Activated T-helper 17 cell treated with anti-CD3 and anti-CD28 coated beads, Interleukin-2, amount 50 U/mL, for 72 hours (primary cell): Measurements from ENCODE around the gene B3GAT3. TPM values are rescaled to one million over a fixed set of nuclear protein-coding genes. Genes with fewer than 3 reads are reported as not detected.
A peak's percentile ranks its signal among the peaks of the same experiment; 100 is the strongest.
"Not testable (repeated sequence)": the region's sequence is repeated elsewhere in the genome, so short reads cannot be mapped to it uniquely, and the experiment has no call there.

ENCODE experiments used
- ATAC-seq: fragments of 150-1000 bp; cut with Tn5 transposase; replicated peaks from 2 replicates; pipeline ENCODE4 v1.10.0; 2021; ENCODE audit warnings: mild to moderate bottlenecking, moderate library complexity
- H3K27ac Mint-ChIP-seq: one replicate; pipeline ENCODE4 v1.8.0; 2022; ENCODE audit warnings: mixed read lengths
- H3K27me3 Mint-ChIP-seq: one replicate; pipeline ENCODE4 v1.8.0; 2022; ENCODE audit warnings: mixed read lengths
- H3K36me3 Mint-ChIP-seq: one replicate; pipeline ENCODE4 v1.8.0; 2022; ENCODE audit warnings: low read depth, mild to moderate bottlenecking, mixed read lengths
- H3K4me1 Mint-ChIP-seq: one replicate; pipeline ENCODE4 v1.8.0; 2022; ENCODE audit warnings: mixed read lengths
- H3K4me3 Mint-ChIP-seq: one replicate; pipeline ENCODE4 v1.8.0; 2022; ENCODE audit warnings: mild to moderate bottlenecking, mixed read lengths
- H3K9me3 Mint-ChIP-seq: one replicate; pipeline ENCODE4 v1.8.0; 2022; ENCODE audit warnings: mixed read lengths
- total RNA-seq, 2 donors: library from RNA; stranded (reverse); gene quantifications; one replicate each; pipeline ENCODE4 v1.2.3, GENCODE V29; 2022

B3GAT3 gene
- total RNA-seq, 2 donors from 2014 or later, result 60.5 to 71.9 TPM

DNA sequence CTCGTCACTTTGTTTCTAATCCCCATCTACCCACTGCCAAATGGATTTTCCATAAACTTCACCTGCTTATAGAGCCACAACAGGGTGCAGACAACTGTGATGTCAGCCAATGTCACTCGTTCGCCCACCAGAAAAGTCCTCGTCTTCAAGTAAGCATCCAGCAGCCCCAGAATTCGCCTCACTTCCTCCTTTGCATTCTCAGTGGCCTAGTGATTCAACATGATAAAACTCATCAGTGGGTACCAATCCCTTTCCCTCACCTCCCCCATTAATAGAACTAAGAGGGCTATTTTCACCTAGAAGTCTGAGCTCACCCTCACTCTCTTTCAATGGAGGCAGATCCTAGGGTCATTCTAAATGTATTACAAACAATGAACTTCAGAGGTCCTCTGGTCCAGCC is 50.9 kb downstream of the B3GAT3 start:
- peaks cover 100% of the 10 kb centered on the region for H3K36me3 Mint-ChIP-seq
- not testable (repeated sequence) for H3K27me3 Mint-ChIP-seq, ATAC-seq, H3K9me3 Mint-ChIP-seq
- peaks cover 41% of the 10 kb centered on the region for H3K4me1 Mint-ChIP-seq
- H3K27ac Mint-ChIP-seq, result peak overlapping the region; percentile 98
- H3K4me3 Mint-ChIP-seq, result peak overlapping the region; percentile 98

DNA sequence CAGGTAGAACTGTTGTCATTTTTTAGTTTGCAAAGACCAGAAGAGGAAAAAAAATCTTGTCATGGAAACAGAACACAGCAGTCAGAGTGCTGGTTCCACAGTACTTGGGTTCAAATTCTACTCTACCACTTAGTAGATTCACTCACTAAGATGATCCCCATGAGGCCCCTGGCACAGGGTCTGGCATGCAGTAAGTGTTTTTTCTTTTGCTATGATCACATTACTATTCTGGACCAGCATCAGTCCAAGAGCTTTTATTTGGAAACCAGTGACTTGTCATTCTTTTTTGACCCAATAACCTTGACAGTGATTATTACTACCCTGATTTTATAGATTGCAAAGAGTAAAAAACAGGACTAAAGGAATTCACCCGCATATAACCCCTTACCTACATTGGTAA is 52.2 kb downstream of the B3GAT3 start:
- Mint-ChIP-seq H3K27ac (no peak overlapping the region), H3K4me3 (peak overlapping the region; percentile 98)

GRCh38 chr11:62567018-62567633 is 54.7 kb downstream of the B3GAT3 start:
- Mint-ChIP-seq H3K36me3 (peaks cover 99% of the 10 kb centered on the region), H3K4me1 (peaks cover 26% of the 10 kb centered on the region), H3K27me3 (no peaks in the 10 kb centered on the region), H3K27ac (peak overlapping the region; percentile 93), H3K9me3 (no peaks in the 10 kb centered on the region), H3K4me3 (peak overlapping the region; percentile 77)
- ATAC-seq, result peak; percentile 71

More for the DNA sequence above, 52.2 kb downstream of the B3GAT3 start:
- ATAC-seq, result no peak
- Mint-ChIP-seq H3K27me3 (no peaks in the 10 kb centered on the region), H3K4me1 (peaks cover 33% of the 10 kb centered on the region), H3K36me3 (peaks cover 100% of the 10 kb centered on the region), H3K9me3 (no peaks in the 10 kb centered on the region)

DNA sequence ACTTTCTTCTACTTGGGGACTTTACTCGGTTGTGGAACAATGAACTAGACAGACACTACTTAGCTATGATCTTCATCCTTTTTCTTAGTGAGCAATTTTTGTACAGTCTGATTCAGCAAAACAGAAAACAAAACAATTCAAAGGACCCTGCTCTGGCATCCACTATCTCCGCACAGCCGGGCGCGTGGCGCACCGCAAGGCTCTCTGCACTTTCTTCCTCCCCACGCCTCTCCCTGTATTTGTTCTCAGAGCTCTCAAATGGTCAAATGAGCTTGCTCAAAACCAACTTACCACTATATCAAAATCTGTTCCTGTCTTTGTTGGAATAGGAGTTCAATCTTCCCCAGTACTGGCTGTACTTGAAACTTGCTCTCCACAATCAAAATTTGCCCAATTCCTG is 55.5 kb downstream of the B3GAT3 start:
- H3K27me3 Mint-ChIP-seq, result no peaks in the 10 kb centered on the region
- H3K27ac Mint-ChIP-seq, result peak overlapping the region; percentile 93
- peak overlapping the region; percentile 77 for H3K4me3 Mint-ChIP-seq
- H3K9me3 Mint-ChIP-seq, result no peaks in the 10 kb centered on the region
- H3K4me1 Mint-ChIP-seq, result peaks cover 23% of the 10 kb centered on the region
- H3K36me3 Mint-ChIP-seq, result peaks cover 99% of the 10 kb centered on the region
- no peak for ATAC-seq

Other genes starting within 250 kb of the B3GAT3 start
- gene SCGB1A1, start 203.0 kb downstream of the B3GAT3 start, total RNA-seq, result not detected
- 100 to 1,000 TPM; 155 to 336 TPM for gene AHNAK, start 75.2 kb downstream of the B3GAT3 start, total RNA-seq
- gene EEF1G, start 48.1 kb downstream of the B3GAT3 start, total RNA-seq, result 1,000 to 10,000 TPM; 1,690 to 1,865 TPM
- 10 to 100 TPM; 23.8 to 25.7 TPM for gene TUT1, start 30.5 kb downstream of the B3GAT3 start, total RNA-seq
- 100 to 1,000 TPM; 142 to 198 TPM for gene MTA2, start 20.1 kb downstream of the B3GAT3 start, total RNA-seq
- 100 to 1,000 TPM; 122 to 130 TPM for gene EML3, start 9.2 kb downstream of the B3GAT3 start, total RNA-seq
- gene ROM1, start 8.7 kb downstream of the B3GAT3 start, total RNA-seq, result 1 to 10 TPM; 2.0 to 3.0 TPM
- gene GANAB, start 24.6 kb upstream of the B3GAT3 start, total RNA-seq, result 100 to 1,000 TPM; 226 to 266 TPM
- 10 to 100 TPM; 26.5 to 27.8 TPM for gene INTS5, start 31.3 kb upstream of the B3GAT3 start, total RNA-seq
- 10 to 100 TPM; 65.0 to 89.6 TPM for gene C11orf98, start 43.2 kb upstream of the B3GAT3 start, total RNA-seq
- gene CSKMT, start 43.3 kb upstream of the B3GAT3 start, total RNA-seq, result 10 to 100 TPM; 23.6 TPM
- 1 to 10 TPM; 2.5 to 2.7 TPM for gene UQCC3, start 49.7 kb upstream of the B3GAT3 start, total RNA-seq
- 10 to 100 TPM; 27.0 to 28.5 TPM for gene LBHD1, start 50.3 kb upstream of the B3GAT3 start, total RNA-seq
- gene UBXN1, start 57.1 kb upstream of the B3GAT3 start, total RNA-seq, result 10 to 100 TPM; 70.7 to 93.4 TPM
- gene LRRN4CL, start 67.5 kb upstream of the B3GAT3 start, total RNA-seq, result under 1 TPM; 0.45 to 0.56 TPM
- 10 to 100 TPM; 31.1 to 39.2 TPM for gene BSCL2, start 85.4 kb upstream of the B3GAT3 start, total RNA-seq
- gene GNG3, start 85.7 kb upstream of the B3GAT3 start, total RNA-seq, result not detected
- gene HNRNPUL2, start 105.5 kb upstream of the B3GAT3 start, total RNA-seq, result 10 to 100 TPM; 54.0 to 60.1 TPM
- gene TTC9C, start 106.5 kb upstream of the B3GAT3 start, total RNA-seq, result 10 to 100 TPM; 49.9 to 56.2 TPM
- gene ZBTB3, start 132.2 kb upstream of the B3GAT3 start, total RNA-seq, result 10 to 100 TPM; 12.8 to 13.9 TPM
- 100 to 1,000 TPM in 1 of 2 donors, 10 to 100 TPM in 1; 92.0 to 114 TPM for gene POLR2G, start 139.6 kb upstream of the B3GAT3 start, total RNA-seq
- 10 to 100 TPM; 14.1 to 27.5 TPM for gene TAF6L, start 149.4 kb upstream of the B3GAT3 start, total RNA-seq
- 10 to 100 TPM; 18.6 to 20.9 TPM for gene TMEM179B, start 165.4 kb upstream of the B3GAT3 start, total RNA-seq
- gene TMEM223, start 170.0 kb upstream of the B3GAT3 start, total RNA-seq, result 10 to 100 TPM in 1 of 2 donors, 1 to 10 TPM in 1; 6.2 to 16.2 TPM
- gene NXF1, start 183.5 kb upstream of the B3GAT3 start, total RNA-seq, result 100 to 1,000 TPM in 1 of 2 donors, 10 to 100 TPM in 1; 85.8 to 115 TPM
- 10 to 100 TPM; 23.4 to 32.0 TPM for gene STX5, start 210.1 kb upstream of the B3GAT3 start, total RNA-seq
- gene TEX54, start 210.9 kb upstream of the B3GAT3 start, total RNA-seq, result under 1 TPM; 0.82 TPM
- 100 to 1,000 TPM in 1 of 2 donors, 10 to 100 TPM in 1; 70.3 to 104 TPM for gene WDR74, start 217.6 kb upstream of the B3GAT3 start, total RNA-seq